ENCODE measurements around the gene LMO7. TPM values are rescaled to one million over a fixed set of nuclear protein-coding genes. Genes with fewer than 3 reads are reported as not detected.

The LMO7 gene
- total RNA-seq, 2 experiments from 2014 or later, result 21.4 to 25.4 TPM

DNA sequence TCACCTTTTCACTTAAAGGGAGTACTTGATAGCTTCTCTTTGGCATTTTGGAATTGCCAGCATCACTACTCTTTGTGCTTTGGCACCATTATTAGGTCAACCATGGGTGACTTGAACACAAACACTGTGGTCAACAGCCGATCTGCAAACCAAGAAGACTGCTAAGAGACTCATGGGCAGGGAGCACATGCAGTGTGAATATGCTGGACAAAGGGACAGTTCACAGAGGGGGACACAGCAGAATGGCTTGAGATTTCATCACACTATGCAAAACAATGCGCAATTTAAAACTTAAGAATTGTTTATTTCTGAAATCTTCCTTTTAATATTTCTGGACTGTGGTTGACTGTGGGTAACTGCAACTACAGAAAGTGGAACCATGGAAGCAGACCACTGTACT, 64.4 kb downstream of the LMO7 start:
- no peak for TF ChIP-seq EZH2phosphoT487 (IDR thresholded peaks at IDR 0.05; ENCODE audit: borderline replicate concordance, low read depth, low read length)
- TF ChIP-seq, protein P1, sequence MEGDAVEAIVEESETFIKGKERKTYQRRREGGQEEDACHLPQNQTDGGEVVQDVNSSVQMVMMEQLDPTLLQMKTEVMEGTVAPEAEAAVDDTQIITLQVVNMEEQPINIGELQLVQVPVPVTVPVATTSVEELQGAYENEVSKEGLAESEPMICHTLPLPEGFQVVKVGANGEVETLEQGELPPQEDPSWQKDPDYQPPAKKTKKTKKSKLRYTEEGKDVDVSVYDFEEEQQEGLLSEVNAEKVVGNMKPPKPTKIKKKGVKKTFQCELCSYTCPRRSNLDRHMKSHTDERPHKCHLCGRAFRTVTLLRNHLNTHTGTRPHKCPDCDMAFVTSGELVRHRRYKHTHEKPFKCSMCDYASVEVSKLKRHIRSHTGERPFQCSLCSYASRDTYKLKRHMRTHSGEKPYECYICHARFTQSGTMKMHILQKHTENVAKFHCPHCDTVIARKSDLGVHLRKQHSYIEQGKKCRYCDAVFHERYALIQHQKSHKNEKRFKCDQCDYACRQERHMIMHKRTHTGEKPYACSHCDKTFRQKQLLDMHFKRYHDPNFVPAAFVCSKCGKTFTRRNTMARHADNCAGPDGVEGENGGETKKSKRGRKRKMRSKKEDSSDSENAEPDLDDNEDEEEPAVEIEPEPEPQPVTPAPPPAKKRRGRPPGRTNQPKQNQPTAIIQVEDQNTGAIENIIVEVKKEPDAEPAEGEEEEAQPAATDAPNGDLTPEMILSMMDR (conservative IDR thresholded peaks at IDR 0.05; ENCODE audit: low read length), result no peak
- H4K20me1 ChIP-seq (ENCODE audit: insufficient read depth, low read length), result no peaks in the 10 kb centered on the region
- POLR2A ChIA-PET, result no interaction called here
- no peak for DNase-seq (ENCODE audit: low spot score)
- H3K4me3 ChIP-seq (ENCODE audit: low read depth, low read length, poor library complexity, severe bottlenecking), result no peak overlapping the region
- no peaks in the 10 kb centered on the region for H3K79me2 ChIP-seq (ENCODE audit: insufficient read depth, low read depth, low read length)
- no peaks in the 10 kb centered on the region for H3K4me1 ChIP-seq (ENCODE audit: insufficient read depth, low read length, poor library complexity, severe bottlenecking)
- no peaks in the 10 kb centered on the region for H3K9me3 ChIP-seq (ENCODE audit: low read length)
- no TSS peak for BruUV-seq (replicated peaks)
- intact Hi-C loops (cut with micrococcal nuclease; ENCODE audit: unreplicated experiment), result no loop called here
- H3K36me3 ChIP-seq (ENCODE audit: insufficient read depth, low read length), result no peaks in the 10 kb centered on the region
- H3K27ac ChIP-seq (ENCODE audit: low read depth, low read length, poor library complexity, severe bottlenecking), result no peak overlapping the region
- H2AFZ ChIP-seq (ENCODE audit: low read length), result no peak overlapping the region
- no peak overlapping the region for H3K4me2 ChIP-seq (ENCODE audit: low read length)
- no peaks in the 10 kb centered on the region for H3K9me2 ChIP-seq (ENCODE audit: insufficient read depth, low read length)
- CTCF ChIA-PET (ENCODE audit: unreplicated experiment), result no interaction called here

DNA sequence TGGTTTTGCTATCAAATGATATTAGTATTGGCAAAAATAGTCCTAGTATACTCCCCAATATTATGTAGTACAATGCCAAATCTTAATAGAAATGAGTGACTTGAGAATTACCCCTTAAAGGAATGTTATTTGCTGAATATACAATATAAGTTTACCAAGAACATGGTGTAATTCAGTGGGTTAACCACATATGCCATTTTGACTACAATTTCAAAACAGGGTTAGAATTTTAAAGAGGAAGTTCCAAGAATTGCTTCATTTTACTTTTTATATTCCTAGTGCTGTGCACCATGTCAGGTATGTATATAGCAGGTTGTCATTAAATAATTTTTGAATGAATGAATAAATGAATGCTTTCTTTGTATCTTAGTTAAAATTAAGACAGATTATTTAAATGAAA, 66.3 kb downstream of the LMO7 start:
- Histone ChIP-seq H3K4me3 (ENCODE audit: low read depth, low read length, poor library complexity, severe bottlenecking) (no peak overlapping the region), H3K9me2 (ENCODE audit: insufficient read depth, low read length) (no peaks in the 10 kb centered on the region), H4K20me1 (ENCODE audit: insufficient read depth, low read length) (no peaks in the 10 kb centered on the region), H3K79me2 (ENCODE audit: insufficient read depth, low read depth, low read length) (no peaks in the 10 kb centered on the region), H3K36me3 (ENCODE audit: insufficient read depth, low read length) (no peaks in the 10 kb centered on the region), H3K4me2 (ENCODE audit: low read length) (no peak overlapping the region), H3K27ac (ENCODE audit: low read depth, low read length, poor library complexity, severe bottlenecking) (no peak overlapping the region), H3K4me1 (ENCODE audit: insufficient read depth, low read length, poor library complexity, severe bottlenecking) (no peaks in the 10 kb centered on the region), H3K9me3 (ENCODE audit: low read length) (no peaks in the 10 kb centered on the region), H2AFZ (ENCODE audit: low read length) (no peak overlapping the region)
- no peak for DNase-seq (ENCODE audit: low spot score)
- intact Hi-C loops (cut with micrococcal nuclease; ENCODE audit: unreplicated experiment), result no loop called here
- TF ChIP-seq EZH2phosphoT487 (IDR thresholded peaks at IDR 0.05; ENCODE audit: borderline replicate concordance, low read depth, low read length), result no peak
- TF ChIP-seq, protein P1 (conservative IDR thresholded peaks at IDR 0.05; ENCODE audit: low read length), result no peak
- POLR2A ChIA-PET, result no interaction called here
- CTCF ChIA-PET (ENCODE audit: unreplicated experiment), result no interaction called here
- BruUV-seq (replicated peaks), result no TSS peak

DNA sequence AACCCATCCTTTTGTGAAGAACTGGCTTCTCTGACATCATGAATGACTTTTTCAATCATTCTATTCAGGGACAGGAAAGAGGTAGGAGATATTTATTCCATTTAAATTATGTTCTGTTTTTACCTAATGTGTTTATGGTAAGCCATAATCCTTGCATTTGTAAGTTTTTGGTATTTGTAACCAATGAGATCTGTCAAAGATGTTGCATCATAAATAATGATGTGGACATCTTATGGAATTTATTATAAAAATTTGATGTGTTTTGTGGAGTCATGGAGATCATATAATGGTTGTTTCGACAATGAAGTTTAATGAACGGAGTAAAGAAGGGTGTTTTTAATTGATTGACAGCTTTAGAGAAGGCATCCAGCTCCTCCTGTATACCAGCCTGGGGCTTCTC, 67.6 kb downstream of the LMO7 start:
- POLR2A ChIA-PET, result no interaction called here
- H3K9me2 ChIP-seq (ENCODE audit: insufficient read depth, low read length), result no peaks in the 10 kb centered on the region

More for the DNA sequence above, 67.6 kb downstream of the LMO7 start:
- no TSS peak for BruUV-seq (replicated peaks)
- no peaks in the 10 kb centered on the region for H4K20me1 ChIP-seq (ENCODE audit: insufficient read depth, low read length)
- H3K9me3 ChIP-seq (ENCODE audit: low read length), result no peaks in the 10 kb centered on the region
- no peaks in the 10 kb centered on the region for H3K36me3 ChIP-seq (ENCODE audit: insufficient read depth, low read length)
- H2AFZ ChIP-seq (ENCODE audit: low read length), result no peak overlapping the region
- no peaks in the 10 kb centered on the region for H3K79me2 ChIP-seq (ENCODE audit: insufficient read depth, low read depth, low read length)
- H3K4me2 ChIP-seq (ENCODE audit: low read length), result no peak overlapping the region
- no peak for DNase-seq (ENCODE audit: low spot score)
- H3K4me1 ChIP-seq (ENCODE audit: insufficient read depth, low read length, poor library complexity, severe bottlenecking), result no peaks in the 10 kb centered on the region
- CTCF ChIA-PET (ENCODE audit: unreplicated experiment), result no interaction called here
- TF ChIP-seq, protein P1 (conservative IDR thresholded peaks at IDR 0.05; ENCODE audit: low read length), result no peak
- TF ChIP-seq EZH2phosphoT487 (IDR thresholded peaks at IDR 0.05; ENCODE audit: borderline replicate concordance, low read depth, low read length), result no peak
- no peak overlapping the region for H3K27ac ChIP-seq (ENCODE audit: low read depth, low read length, poor library complexity, severe bottlenecking)
- intact Hi-C loops (cut with micrococcal nuclease; ENCODE audit: unreplicated experiment), result no loop called here
- no peak overlapping the region for H3K4me3 ChIP-seq (ENCODE audit: low read depth, low read length, poor library complexity, severe bottlenecking)

Data from OCI-LY7 (cell line).